ENCODE results near the gene MMP7. TPM values are rescaled to one million over a fixed set of nuclear protein-coding genes. Genes with fewer than 3 reads are reported as not detected.

The MMP7 gene
- polyA plus RNA-seq, 1 experiment: not detected

- no peak for DNase-seq (ENCODE audit: low read depth, low spot score)
- ChIA-PET POLR2A (no interaction called here), CTCF (interaction anchor here (0.5 to 4.0 kb wide), 5 partner anchors 16 to 152 kb away, joined by 3 to 19 read pairs (median 5); no protein-coding TSS in a partner anchor)
- Histone ChIP-seq H3K27ac (ENCODE audit: low read depth, low read length) (no peak overlapping the region), H3K4me3 (ENCODE audit: low read depth, low read length) (no peak overlapping the region), H3K9me3 (ENCODE audit: control insufficient read depth, insufficient read depth, low read length) (no peaks in the 10 kb centered on the region), H3K27me3 (ENCODE audit: control insufficient read depth, insufficient read depth, low read length) (peaks cover 3% of the 10 kb centered on the region)
- no peak for TF ChIP-seq CTCF (IDR thresholded peaks at IDR 0.05; ENCODE audit: low read depth, low read length)
Measured at GRCh38 chr11:102494216-102494615, 36.3 kb downstream of the MMP7 start.

- ChIA-PET CTCF (interaction anchor here (0.9 to 4.0 kb wide), 5 partner anchors 15 to 152 kb away, joined by 3 to 19 read pairs (median 5); no protein-coding TSS in a partner anchor), POLR2A (no interaction called here)
- no peak for DNase-seq (ENCODE audit: low read depth, low spot score)
- H3K4me3 ChIP-seq (ENCODE audit: low read depth, low read length): no peak overlapping the region
- no peaks in the 10 kb centered on the region for H3K9me3 ChIP-seq (ENCODE audit: control insufficient read depth, insufficient read depth, low read length)
- H3K27me3 ChIP-seq (ENCODE audit: control insufficient read depth, insufficient read depth, low read length): peaks cover 3% of the 10 kb centered on the region
- no peak for TF ChIP-seq CTCF (IDR thresholded peaks at IDR 0.05; ENCODE audit: low read depth, low read length)
- H3K27ac ChIP-seq (ENCODE audit: low read depth, low read length): no peak overlapping the region
Measured at GRCh38 chr11:102493524-102493923, 37.0 kb downstream of the MMP7 start.

- DNase-seq (ENCODE audit: low read depth, low spot score): no peak
- no peak for TF ChIP-seq CTCF (IDR thresholded peaks at IDR 0.05; ENCODE audit: low read depth, low read length)
- no peaks in the 10 kb centered on the region for H3K9me3 ChIP-seq (ENCODE audit: control insufficient read depth, insufficient read depth, low read length)
- H3K27me3 ChIP-seq (ENCODE audit: control insufficient read depth, insufficient read depth, low read length): peaks cover 5% of the 10 kb centered on the region
- H3K27ac ChIP-seq (ENCODE audit: low read depth, low read length): no peak overlapping the region
- POLR2A ChIA-PET: no interaction called here
- CTCF ChIA-PET: interaction anchor here (0.9 to 4.0 kb wide), 2 partner anchors 13 to 150 kb away, joined by 4 to 19 read pairs; no protein-coding TSS in a partner anchor
- H3K4me3 ChIP-seq (ENCODE audit: low read depth, low read length): no peak overlapping the region
Measured at GRCh38 chr11:102491969-102492368, 38.6 kb downstream of the MMP7 start.

GRCh38 chr11:102489186-102490145 lies 41.1 kb downstream of the MMP7 start:
- CTCF ChIA-PET: no interaction called here
- no peak overlapping the region for H3K27ac ChIP-seq (ENCODE audit: low read depth, low read length)
- H3K9me3 ChIP-seq (ENCODE audit: control insufficient read depth, insufficient read depth, low read length): no peaks in the 10 kb centered on the region
- POLR2A ChIA-PET: no interaction called here
- DNase-seq (ENCODE audit: low read depth, low spot score): no peak
- TF ChIP-seq CTCF (IDR thresholded peaks at IDR 0.05; ENCODE audit: low read depth, low read length): no peak
- H3K27me3 ChIP-seq (ENCODE audit: control insufficient read depth, insufficient read depth, low read length): peaks cover 5% of the 10 kb centered on the region
- no peak overlapping the region for H3K4me3 ChIP-seq (ENCODE audit: low read depth, low read length)

GRCh38 chr11:102488208-102488607 lies 42.3 kb downstream of the MMP7 start:
- POLR2A ChIA-PET: no interaction called here
- no peak overlapping the region for H3K27ac ChIP-seq (ENCODE audit: low read depth, low read length)
- DNase-seq (ENCODE audit: low read depth, low spot score): no peak
- peaks cover 5% of the 10 kb centered on the region for H3K27me3 ChIP-seq (ENCODE audit: control insufficient read depth, insufficient read depth, low read length)
- CTCF ChIA-PET: interaction anchor here (0.9 to 2.3 kb wide), 3 partner anchors 8 to 146 kb away, joined by 3 to 7 read pairs (median 3); no protein-coding TSS in a partner anchor
- H3K4me3 ChIP-seq (ENCODE audit: low read depth, low read length): no peak overlapping the region
- no peaks in the 10 kb centered on the region for H3K9me3 ChIP-seq (ENCODE audit: control insufficient read depth, insufficient read depth, low read length)
- no peak for TF ChIP-seq CTCF (IDR thresholded peaks at IDR 0.05; ENCODE audit: low read depth, low read length)

Measured in AG04450 (cell line).